Measurements from ENCODE around the gene IFIH1. TPM values are rescaled to one million over a fixed set of nuclear protein-coding genes. Genes with fewer than 3 reads are reported as not detected.
A peak's percentile ranks its signal among the peaks of the same experiment; 100 is the strongest.

The IFIH1 gene
- total RNA-seq (2021) (4.7 and 4.8 TPM in 2 replicates), Bru-seq, nascent RNA (percentile 37 among the genes with signal in this experiment), BruChase-seq, experiment 1, labeled RNA remaining after a 2-hour chase (percentile 41 among the genes with signal in this experiment), BruChase-seq, experiment 2, labeled RNA remaining after a 6-hour chase (percentile 42 among the genes with signal in this experiment)
- long read RNA-seq, transcript IFIH1-207 (16 exons, 3,544 nt), result major isoform, 6 of 7 reads
- long read RNA-seq, partial matches to known transcripts, result 0 of 7 reads
- long read RNA-seq, other reads (novel, unspliced or antisense), result 1 of 7 reads

DNA sequence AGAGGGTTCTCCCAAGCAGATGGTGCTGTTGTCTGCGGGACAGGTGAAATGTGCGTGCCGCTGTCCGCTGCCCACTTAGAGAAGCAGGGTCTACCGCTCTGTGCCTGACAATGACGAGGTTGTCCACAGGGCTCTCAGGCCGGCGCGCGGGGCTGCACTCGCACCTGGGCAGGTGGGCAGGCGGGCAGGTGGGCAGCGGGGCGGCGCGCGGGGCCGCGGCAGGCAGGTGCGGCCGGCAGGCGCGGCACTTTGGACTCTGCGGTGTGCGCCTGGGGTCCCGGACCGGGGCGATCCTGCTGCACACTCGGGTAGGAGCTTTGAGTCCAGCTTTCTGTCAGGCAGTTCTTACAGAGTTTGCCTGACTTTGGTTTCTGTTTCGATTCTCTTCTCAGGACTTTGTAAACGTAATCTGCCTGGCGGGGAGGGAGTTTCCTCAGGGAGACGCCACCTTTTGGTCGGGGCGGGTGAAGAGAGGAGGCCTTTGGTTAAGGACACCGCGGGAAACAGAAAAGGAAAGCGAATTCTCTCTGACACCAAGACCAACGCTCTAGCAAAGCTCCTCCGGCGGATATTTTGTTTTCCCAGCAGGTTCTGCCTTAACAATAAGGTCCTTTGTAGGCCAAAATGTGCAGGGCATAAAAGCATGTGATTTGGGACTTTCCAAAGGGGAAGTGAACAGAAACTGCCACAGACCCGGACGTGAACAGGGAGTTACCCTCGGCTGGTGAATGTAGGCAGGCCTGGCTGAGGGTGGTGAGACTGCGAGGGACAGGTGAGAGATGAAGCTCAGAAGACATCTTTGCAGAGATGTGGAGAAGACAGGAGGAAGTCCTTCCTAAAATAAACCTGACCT lies at the start of gene IFIH1:
Gene IFIH1 (minus strand): TSS at position 357 of the 853 bp plus-strand sequence. CDS start 377 bp downstream, outside the sequence.
- no peaks in the 10 kb centered on the region for H3K79me2 ChIP-seq (ENCODE audit: low read depth)
- H2AFZ ChIP-seq, result peak within 1 kb of the TSS; percentile 94
- POLR2A ChIA-PET (ENCODE audit: unreplicated experiment), result no interaction called here
- peak within 1 kb of the TSS; percentile 78 for H3K4me3 ChIP-seq
- no peak for TF ChIP-seq EZH2 (IDR thresholded peaks at IDR 0.05; ENCODE audit: low read depth)
- TF ChIP-seq CTCF (conservative IDR thresholded peaks at IDR 0.05), result no peak; the same call in 1 of the 2 replicates
- H3K4me1 ChIP-seq (replicated peaks; ENCODE audit: insufficient read depth), result no peaks in the 10 kb centered on the region
- H3K4me2 ChIP-seq, result peak within 1 kb of the TSS; percentile 77
- no peaks in the 10 kb centered on the region for H3K9me2 ChIP-seq (ENCODE audit: insufficient read depth)
- no peaks in the 10 kb centered on the region for H4K20me1 ChIP-seq (ENCODE audit: insufficient read depth)
- CTCF ChIA-PET, result no interaction called here
- intact Hi-C loops (cut with micrococcal nuclease; ENCODE audit: unreplicated experiment), result no loop called here
- no peaks in the 10 kb centered on the region; the same call in 1 of the 2 replicates for H3F3A ChIP-seq (ENCODE audit: insufficient read depth, low read depth)
- H3K9me3 ChIP-seq (ENCODE audit: insufficient read depth, low read depth), result no peaks in the 10 kb centered on the region
- peak; percentile 68 to 79 for DNase-seq
- H3K27me3 ChIP-seq (ENCODE audit: insufficient read depth, low read depth), result no peaks in the 10 kb centered on the region
- H3K36me3 ChIP-seq (ENCODE audit: low read depth), result no peaks in the 10 kb centered on the region
- H3K27ac ChIP-seq, result peak within 1 kb of the TSS; percentile 76
- BruUV-seq (replicated peaks), result TSS peak; percentile 65

DNA sequence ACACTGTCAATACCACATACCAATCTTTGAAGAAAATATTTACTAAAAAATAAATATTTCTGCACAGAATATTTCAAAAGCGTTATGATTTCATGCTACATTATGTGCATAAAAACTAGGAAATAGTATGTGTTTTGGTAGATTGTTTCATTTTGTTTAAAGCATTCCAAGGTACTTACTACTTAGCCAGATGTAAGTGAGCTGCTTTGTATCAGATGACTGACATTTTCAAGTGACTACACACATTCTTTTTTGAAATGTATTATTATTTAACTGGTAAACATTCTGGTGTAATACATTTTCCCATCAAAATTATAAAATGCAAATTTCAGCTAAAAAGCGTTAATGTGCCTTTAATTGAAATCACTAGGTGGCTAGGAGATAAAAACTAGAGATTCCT lies 46.9 kb upstream of the IFIH1 start:
- BruUV-seq (replicated peaks), result no TSS peak
- intact Hi-C loops (cut with micrococcal nuclease; ENCODE audit: unreplicated experiment), result no loop called here
- no peaks in the 10 kb centered on the region for H3F3A ChIP-seq (ENCODE audit: insufficient read depth, low read depth)
- ChIA-PET CTCF (no interaction called here), POLR2A (ENCODE audit: unreplicated experiment) (no interaction called here)
- H3K4me2 ChIP-seq, result no peak overlapping the region
- no peak overlapping the region for H3K4me3 ChIP-seq
- no peaks in the 10 kb centered on the region for H4K20me1 ChIP-seq (ENCODE audit: insufficient read depth)
- no peak overlapping the region for H3K27ac ChIP-seq
- H2AFZ ChIP-seq, result no peak overlapping the region
- DNase-seq, result no peak
- no peaks in the 10 kb centered on the region for H3K9me2 ChIP-seq (ENCODE audit: insufficient read depth)
- H3K36me3 ChIP-seq (ENCODE audit: low read depth), result no peaks in the 10 kb centered on the region
- H3K9me3 ChIP-seq (ENCODE audit: insufficient read depth, low read depth), result no peaks in the 10 kb centered on the region
- no peaks in the 10 kb centered on the region for H3K27me3 ChIP-seq (ENCODE audit: insufficient read depth, low read depth)
- TF ChIP-seq EZH2 (IDR thresholded peaks at IDR 0.05; ENCODE audit: low read depth) (no peak), CTCF (conservative IDR thresholded peaks at IDR 0.05) (no peak)
- H3K79me2 ChIP-seq (ENCODE audit: low read depth), result no peaks in the 10 kb centered on the region
- no peaks in the 10 kb centered on the region for H3K4me1 ChIP-seq (replicated peaks; ENCODE audit: insufficient read depth)

DNA sequence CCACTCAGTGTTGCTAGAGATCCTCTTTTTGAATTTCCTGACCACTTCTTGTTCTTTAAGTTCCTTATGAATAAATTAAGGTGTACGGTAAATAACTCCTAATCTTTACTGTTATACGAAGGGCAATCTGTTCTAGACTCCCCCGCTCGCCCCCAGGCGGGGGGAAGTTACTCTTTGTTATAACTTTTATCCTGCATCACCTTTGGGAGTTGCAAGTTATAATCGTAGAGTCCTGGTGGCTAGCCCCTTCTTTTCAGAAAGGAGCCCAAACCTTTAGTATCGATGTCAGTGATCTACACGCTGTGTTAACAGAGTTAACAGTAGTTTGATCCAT lies 26.1 kb upstream of the IFIH1 start:
- H3K79me2 ChIP-seq (ENCODE audit: low read depth), result peaks cover 6% of the 10 kb centered on the region
- no peaks in the 10 kb centered on the region for H3K9me3 ChIP-seq (ENCODE audit: insufficient read depth, low read depth)
- H2AFZ ChIP-seq, result peak overlapping the region; percentile 88
- H3K9me2 ChIP-seq (ENCODE audit: insufficient read depth), result no peaks in the 10 kb centered on the region
- peaks cover 8% of the 10 kb centered on the region; the same call in 1 of the 2 replicates for H3F3A ChIP-seq (ENCODE audit: insufficient read depth, low read depth)
- peaks cover 8% of the 10 kb centered on the region for H3K4me1 ChIP-seq (replicated peaks; ENCODE audit: insufficient read depth)
- no peaks in the 10 kb centered on the region for H3K36me3 ChIP-seq (ENCODE audit: low read depth)
- BruUV-seq (replicated peaks), result no TSS peak
- H4K20me1 ChIP-seq (ENCODE audit: insufficient read depth), result no peaks in the 10 kb centered on the region
- H3K4me3 ChIP-seq, result peak overlapping the region; percentile 82
- ChIA-PET CTCF (no interaction called here), POLR2A (ENCODE audit: unreplicated experiment) (no interaction called here)
- DNase-seq, result no peak
- H3K27me3 ChIP-seq (ENCODE audit: insufficient read depth, low read depth), result no peaks in the 10 kb centered on the region
- peak overlapping the region; percentile 95 for H3K4me2 ChIP-seq
- peak overlapping the region; percentile 56 for H3K27ac ChIP-seq
- intact Hi-C loops (cut with micrococcal nuclease; ENCODE audit: unreplicated experiment), result no loop called here
- TF ChIP-seq CTCF (conservative IDR thresholded peaks at IDR 0.05), result no peak
- TF ChIP-seq EZH2 (IDR thresholded peaks at IDR 0.05; ENCODE audit: low read depth), result no peak

Data from PC-9 (cell line).